Ishikawa (cell line): ENCODE measurements around the gene GRM7.

ENCODE experiments used
- CEBPB ChIP-seq: IDR thresholded peaks from 2 replicates; pipeline ENCODE4 v1.6.1; 2012
- CREB1 ChIP-seq: IDR thresholded peaks from 2 replicates; pipeline ENCODE4 v1.6.1; 2012; ENCODE audit warnings: low read depth
- EGR1 ChIP-seq: IDR thresholded peaks from 2 replicates; pipeline ENCODE4 v1.6.1; 2012
- EP300 ChIP-seq: IDR thresholded peaks from 2 replicates; pipeline ENCODE4 v1.6.1; 2012; ENCODE audit warnings: borderline replicate concordance
- FOXM1 ChIP-seq: IDR thresholded peaks from 2 replicates; pipeline ENCODE4 v1.6.1; 2012; ENCODE audit warnings: low read depth, borderline replicate concordance
- NFIC ChIP-seq: IDR thresholded peaks from 2 replicates; pipeline ENCODE4 v1.6.1; 2012
- RAD21 ChIP-seq: IDR thresholded peaks from 2 replicates; pipeline ENCODE4 v1.6.1; 2012; ENCODE audit warnings: low read depth
- TAF1 ChIP-seq: IDR thresholded peaks from 2 replicates; pipeline ENCODE4 v1.6.1; 2012; ENCODE audit warnings: low read depth, mild to moderate bottlenecking
- TCF12 ChIP-seq: IDR thresholded peaks from 2 replicates; pipeline ENCODE4 v1.6.1; 2012; ENCODE audit warnings: low read depth
- TEAD4 ChIP-seq: IDR thresholded peaks from 2 replicates; pipeline ENCODE4 v1.6.1; 2012
- YY1 ChIP-seq: IDR thresholded peaks from 2 replicates; pipeline ENCODE4 v1.6.1; 2012; ENCODE audit warnings: low read depth
- ZBTB7A ChIP-seq: IDR thresholded peaks from 2 replicates; pipeline ENCODE4 v1.6.1; 2012; ENCODE audit warnings: low read depth
- TF ChIP-seq, protein P1 (sequence below): IDR thresholded peaks from 2 replicates; pipeline ENCODE4 v1.6.1; 2012; ENCODE audit warnings: low read depth, mild to moderate bottlenecking
- TF ChIP-seq, protein P2 (sequence below): IDR thresholded peaks from 2 replicates; pipeline ENCODE4 v1.6.1; 2012
- TF ChIP-seq, protein P3 (sequence below): IDR thresholded peaks from 2 replicates; pipeline ENCODE4 v1.6.1; 2012

The GRM7 gene

DNA sequence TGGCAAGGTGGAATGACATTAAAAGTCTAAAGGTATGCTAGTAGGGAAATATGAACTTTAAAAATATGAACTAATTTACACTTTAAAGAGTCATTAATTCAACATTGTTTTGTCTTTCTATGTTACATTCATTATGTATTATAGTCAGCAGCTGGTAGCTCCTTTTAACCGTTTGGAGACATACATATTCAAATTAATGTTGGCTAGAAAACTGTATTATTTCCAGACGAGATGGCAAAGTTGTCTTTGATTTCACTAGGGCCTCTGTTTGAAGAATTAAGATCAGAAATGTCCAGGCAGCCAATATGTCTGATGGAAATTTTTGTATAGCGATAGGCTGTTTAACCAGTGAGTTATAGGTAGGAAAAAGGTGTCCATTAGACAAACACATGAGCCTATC is 817.6 kb downstream of the GRM7 start:
- TF ChIP-seq EP300: no peak
- no peak for TF ChIP-seq TCF12
- TF ChIP-seq, protein P1, sequence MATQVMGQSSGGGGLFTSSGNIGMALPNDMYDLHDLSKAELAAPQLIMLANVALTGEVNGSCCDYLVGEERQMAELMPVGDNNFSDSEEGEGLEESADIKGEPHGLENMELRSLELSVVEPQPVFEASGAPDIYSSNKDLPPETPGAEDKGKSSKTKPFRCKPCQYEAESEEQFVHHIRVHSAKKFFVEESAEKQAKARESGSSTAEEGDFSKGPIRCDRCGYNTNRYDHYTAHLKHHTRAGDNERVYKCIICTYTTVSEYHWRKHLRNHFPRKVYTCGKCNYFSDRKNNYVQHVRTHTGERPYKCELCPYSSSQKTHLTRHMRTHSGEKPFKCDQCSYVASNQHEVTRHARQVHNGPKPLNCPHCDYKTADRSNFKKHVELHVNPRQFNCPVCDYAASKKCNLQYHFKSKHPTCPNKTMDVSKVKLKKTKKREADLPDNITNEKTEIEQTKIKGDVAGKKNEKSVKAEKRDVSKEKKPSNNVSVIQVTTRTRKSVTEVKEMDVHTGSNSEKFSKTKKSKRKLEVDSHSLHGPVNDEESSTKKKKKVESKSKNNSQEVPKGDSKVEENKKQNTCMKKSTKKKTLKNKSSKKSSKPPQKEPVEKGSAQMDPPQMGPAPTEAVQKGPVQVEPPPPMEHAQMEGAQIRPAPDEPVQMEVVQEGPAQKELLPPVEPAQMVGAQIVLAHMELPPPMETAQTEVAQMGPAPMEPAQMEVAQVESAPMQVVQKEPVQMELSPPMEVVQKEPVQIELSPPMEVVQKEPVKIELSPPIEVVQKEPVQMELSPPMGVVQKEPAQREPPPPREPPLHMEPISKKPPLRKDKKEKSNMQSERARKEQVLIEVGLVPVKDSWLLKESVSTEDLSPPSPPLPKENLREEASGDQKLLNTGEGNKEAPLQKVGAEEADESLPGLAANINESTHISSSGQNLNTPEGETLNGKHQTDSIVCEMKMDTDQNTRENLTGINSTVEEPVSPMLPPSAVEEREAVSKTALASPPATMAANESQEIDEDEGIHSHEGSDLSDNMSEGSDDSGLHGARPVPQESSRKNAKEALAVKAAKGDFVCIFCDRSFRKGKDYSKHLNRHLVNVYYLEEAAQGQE: no peak

DNA sequence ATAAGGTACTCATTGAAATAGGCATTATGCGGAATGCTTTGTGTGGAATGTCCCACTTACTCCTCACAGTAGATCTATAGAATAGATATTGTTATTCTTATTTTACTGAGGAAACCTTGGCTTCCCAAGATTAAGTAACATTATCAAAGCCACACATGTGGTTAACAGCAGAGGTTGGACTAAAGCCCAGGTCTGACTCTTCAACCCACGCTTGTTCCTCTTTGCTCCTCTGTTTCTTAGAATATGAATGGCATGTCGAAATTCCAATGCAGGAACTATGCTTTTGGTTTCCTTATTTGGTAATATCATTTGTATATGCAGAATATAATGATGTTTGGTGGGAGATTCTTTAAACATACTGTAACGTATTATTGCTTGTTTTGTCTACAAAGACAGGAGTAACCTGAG is 821.9 kb downstream of the GRM7 start:
- TF ChIP-seq EGR1: no peak
- no peak for TF ChIP-seq TEAD4
- no peak for TF ChIP-seq ZBTB7A
- TF ChIP-seq RAD21: no peak
- TF ChIP-seq NFIC: no peak
- no peak for TF ChIP-seq EP300
- TF ChIP-seq, protein P1: no peak
- TF ChIP-seq CEBPB: no peak
- no peak for TF ChIP-seq TAF1
- TF ChIP-seq, protein P2, sequence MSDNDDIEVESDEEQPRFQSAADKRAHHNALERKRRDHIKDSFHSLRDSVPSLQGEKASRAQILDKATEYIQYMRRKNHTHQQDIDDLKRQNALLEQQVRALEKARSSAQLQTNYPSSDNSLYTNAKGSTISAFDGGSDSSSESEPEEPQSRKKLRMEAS: no peak
- no peak for TF ChIP-seq FOXM1
- TF ChIP-seq TCF12: no peak
- TF ChIP-seq, protein P3, sequence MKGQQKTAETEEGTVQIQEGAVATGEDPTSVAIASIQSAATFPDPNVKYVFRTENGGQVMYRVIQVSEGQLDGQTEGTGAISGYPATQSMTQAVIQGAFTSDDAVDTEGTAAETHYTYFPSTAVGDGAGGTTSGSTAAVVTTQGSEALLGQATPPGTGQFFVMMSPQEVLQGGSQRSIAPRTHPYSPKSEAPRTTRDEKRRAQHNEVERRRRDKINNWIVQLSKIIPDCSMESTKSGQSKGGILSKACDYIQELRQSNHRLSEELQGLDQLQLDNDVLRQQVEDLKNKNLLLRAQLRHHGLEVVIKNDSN: no peak
- TF ChIP-seq YY1: no peak
- no peak for TF ChIP-seq CREB1

DNA sequence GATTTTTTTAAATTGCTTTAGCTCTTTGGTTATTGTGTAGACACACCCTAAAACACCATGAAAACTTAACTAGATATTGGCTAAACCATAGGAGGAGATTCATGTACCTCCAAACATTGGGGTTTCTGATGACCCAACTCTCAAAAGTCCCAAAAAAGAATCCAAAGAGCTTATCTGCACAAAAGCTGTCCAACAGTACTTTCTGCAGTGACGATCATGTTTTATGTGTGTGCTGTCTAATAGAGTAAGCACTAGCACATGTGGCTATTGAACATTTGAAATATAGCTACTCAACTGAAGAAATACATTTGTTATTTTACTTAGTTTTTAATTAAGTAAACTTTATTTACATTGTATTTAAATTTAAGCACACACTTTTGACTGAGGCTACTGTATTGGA is 822.5 kb downstream of the GRM7 start:
- TF ChIP-seq TEAD4 (no peak), ZBTB7A (no peak), CEBPB (no peak), TAF1 (no peak), RAD21 (no peak), FOXM1 (no peak), YY1 (no peak), TCF12 (no peak), NFIC (no peak)
- TF ChIP-seq, protein P1: no peak
- TF ChIP-seq, protein P3: no peak

DNA sequence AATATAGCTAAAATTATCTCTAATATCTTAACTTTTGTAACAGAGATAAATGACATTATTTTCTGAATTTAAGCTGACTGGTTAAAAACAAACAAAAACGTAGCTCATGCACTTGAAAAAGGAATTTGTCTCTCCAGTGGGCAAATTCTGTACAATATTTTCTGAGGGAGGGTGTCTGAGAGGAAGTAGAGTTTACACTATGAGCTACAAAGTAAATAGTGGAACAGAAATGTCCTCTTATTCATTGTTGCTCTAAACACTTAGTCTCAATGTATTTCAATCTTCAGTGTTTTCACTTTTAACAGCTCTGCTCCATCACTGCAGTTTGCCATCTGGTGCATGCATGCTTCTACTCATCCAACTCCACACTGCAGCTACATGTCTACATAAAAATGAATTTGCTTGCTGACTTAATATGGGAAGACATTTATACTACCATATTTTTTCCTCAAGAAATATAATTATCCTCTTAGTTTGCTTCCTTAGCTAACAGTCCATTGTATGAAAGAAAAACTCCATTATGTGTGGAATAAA is 823.3 kb downstream of the GRM7 start:
- TF ChIP-seq TEAD4 (no peak), CEBPB (no peak)
- TF ChIP-seq, protein P1: no peak
